CD14-positive monocyte (primary cell): ENCODE data around the gene FAM117B. TPM values are rescaled to one million over a fixed set of nuclear protein-coding genes. Genes with fewer than 3 reads are reported as not detected.

Experiments used
- DNase-seq, 3 donors: peaks; one replicate each; pipeline ENCODE4 v3.0.0-alpha.2; 2011 to 2022
- H2AFZ ChIP-seq: 2 replicates; pipeline ENCODE4 v1.6.0; 2012; ENCODE audit warnings: mild to moderate bottlenecking, low read depth, low read length, inconsistent platforms; ENCODE audit not compliant: insufficient read depth, poor library complexity, severe bottlenecking
- H3K27ac ChIP-seq, 2 donors: 1 replicate in 1 of 2; 2 replicates in 1 of 2; pipeline ENCODE4 v1.5.1; 2012 to 2013; ENCODE audit warnings: low read length in 2 of 2, control low read depth in 1 of 2, inconsistent platforms in 1 of 2, low read depth in 1 of 2, mild to moderate bottlenecking in 1 of 2
- H3K27me3 ChIP-seq, 2 donors: one replicate each; pipeline versions ENCODE4 v1.6.0 to v1.6.1; 2011 to 2013; ENCODE audit warnings: low read length in 2 of 2; ENCODE audit not compliant: control insufficient read depth in 2 of 2, insufficient read depth in 2 of 2
- H3K36me3 ChIP-seq, 2 donors: replicated peaks in 1 of 2; 1 replicate in 1 of 2; 2 replicates in 1 of 2; pipeline versions ENCODE4 v1.5.1 to v1.6.1; 2012 to 2013; ENCODE audit warnings: low read length in 2 of 2, control low read depth in 1 of 2, inconsistent platforms in 1 of 2, mild to moderate bottlenecking in 1 of 2; ENCODE audit not compliant: insufficient read depth in 2 of 2, control insufficient read depth in 1 of 2
- H3K4me1 ChIP-seq, 2 donors: 1 replicate in 1 of 2; 2 replicates in 1 of 2; pipeline versions ENCODE4 v1.5.1 to v1.6.1; 2012 to 2013; ENCODE audit warnings: low read length in 2 of 2, control low read depth in 1 of 2, inconsistent platforms in 1 of 2, mild to moderate bottlenecking in 1 of 2, moderate library complexity in 1 of 2; ENCODE audit not compliant: insufficient read depth in 2 of 2, control insufficient read depth in 1 of 2
- H3K4me2 ChIP-seq: replicated peaks from 2 replicates; pipeline ENCODE3; 2012; ENCODE audit warnings: low read length, moderate library complexity, mild to moderate bottlenecking; ENCODE audit not compliant: poor library complexity, severe bottlenecking; ENCODE audit errors: extremely low read depth
- H3K4me3 ChIP-seq, 3 experiments: fragments of 200-600 bp in 1 of 3; sonication (generic) in 1 of 3; replicated peaks in 1 of 3; 1 replicate in 2 of 3; 2 replicates in 1 of 3; pipeline ENCODE4 v1.5.1; 2011 to 2013; ENCODE audit warnings: low read length in 3 of 3, mild to moderate bottlenecking in 3 of 3, control low read depth in 2 of 3, low read depth in 2 of 3, inconsistent platforms in 1 of 3, moderate library complexity in 1 of 3
- H3K79me2 ChIP-seq: 2 replicates; pipeline ENCODE4 v1.6.0; 2012; ENCODE audit warnings: mild to moderate bottlenecking, control low read depth, inconsistent platforms, low read length, moderate library complexity; ENCODE audit not compliant: insufficient read depth
- H3K9ac ChIP-seq: 2 replicates; pipeline ENCODE4 v1.6.0; 2017; ENCODE audit warnings: low read length, mild to moderate bottlenecking; ENCODE audit not compliant: insufficient read depth, poor library complexity, severe bottlenecking
- H3K9me3 ChIP-seq, 2 donors: replicated peaks in 1 of 2; 1 replicate in 1 of 2; 2 replicates in 1 of 2; pipeline versions ENCODE4 v1.5.1 to v1.6.1; 2012 to 2013; ENCODE audit warnings: low read length in 2 of 2, control low read depth in 1 of 2; ENCODE audit not compliant: control insufficient read depth in 1 of 2, insufficient read depth in 1 of 2
- H4K20me1 ChIP-seq: 2 replicates; pipeline ENCODE4 v1.6.0; 2012; ENCODE audit warnings: mild to moderate bottlenecking, low read length, control low read depth, moderate library complexity; ENCODE audit not compliant: insufficient read depth
- H3K27ac Mint-ChIP-seq, 7 donors: one replicate each; pipeline ENCODE4 v1.8.0; 2020; ENCODE audit warnings: mild to moderate bottlenecking in 7 of 7, mixed read lengths in 7 of 7, moderate library complexity in 6 of 7, inconsistent platforms in 2 of 7
- H3K27me3 Mint-ChIP-seq, 3 donors: one replicate each; pipeline ENCODE4 v1.8.0; 2021 to 2022; ENCODE audit warnings: low read depth in 3 of 3, mild to moderate bottlenecking in 3 of 3, mixed read lengths in 3 of 3, moderate library complexity in 3 of 3, inconsistent platforms in 1 of 3
- H3K36me3 Mint-ChIP-seq, 2 donors: one replicate each; pipeline ENCODE4 v1.8.0; 2020; ENCODE audit warnings: mixed read lengths in 2 of 2, inconsistent platforms in 1 of 2, mild to moderate bottlenecking in 1 of 2
- H3K4me1 Mint-ChIP-seq: one replicate; pipeline ENCODE4 v1.8.0; 2020; ENCODE audit warnings: mild to moderate bottlenecking, mixed read lengths
- H3K4me3 Mint-ChIP-seq, 2 donors: one replicate each; pipeline ENCODE4 v1.8.0; 2020; ENCODE audit warnings: mild to moderate bottlenecking in 2 of 2, mixed read lengths in 2 of 2, moderate library complexity in 1 of 2
- H3K9me3 Mint-ChIP-seq, 7 donors: one replicate each; pipeline ENCODE4 v1.8.0; 2020 to 2022; ENCODE audit warnings: mixed read lengths in 7 of 7, mild to moderate bottlenecking in 6 of 7, moderate library complexity in 6 of 7, inconsistent platforms in 2 of 7
- CTCF ChIP-seq: fragments of 200-600 bp; IDR thresholded peaks from one replicate; pipeline ENCODE4 v1.8.0; 2022; ENCODE audit warnings: antibody characterized with exemption, mild to moderate bottlenecking
- WGBS: methylation state at CpG from one replicate; pipeline ENCODE4 v1.1.5; 2013; ENCODE audit warnings: missing lambda C conversion rate; ENCODE audit not compliant: insufficient coverage; 5-methylcytosine and 5-hydroxymethylcytosine counted together
- intact Hi-C, 2 donors: fragments of 100-400 bp; cut with micrococcal nuclease; formaldehyde crosslinking; loops; one replicate each; pipeline versions ENCODE4 v1.15.0 to v1.15.1; 2023
- polyA plus RNA-seq, 3 donors: library from polyadenylated mRNA; depleted of rRNA in 1 of 3; unstranded in 2 of 3; stranded (reverse) in 1 of 3; fragments of 300-500 nt in 2 of 3; fragments of >200 nt in 1 of 3; fragmentation: Illumina TruSeq in 2 of 3; gene quantifications; 1 replicate in 2 of 3; 2 replicates in 1 of 3; pipeline ENCODE4 v1.2.3, GENCODE V29; 2012 to 2021

The FAM117B gene
- polyA plus RNA-seq, 3 donors, result 4.6 to 5.5 (median 4.6) TPM

- intact Hi-C loops, result no loop called here
- 84% methylated on average over 6 of the region's 9 CpGs for WGBS
- no peak overlapping the region for H3K4me3 Mint-ChIP-seq
- Histone ChIP-seq H2AFZ (no peak overlapping the region), H3K27ac (no peak overlapping the region), H3K4me3 (no peak overlapping the region), H3K4me2 (no peak overlapping the region), H3K9ac (no peak overlapping the region), H3K79me2 (no peaks in the 10 kb centered on the region), H4K20me1 (peaks cover 30% of the 10 kb centered on the region), H3K4me1 (no peaks in the 10 kb centered on the region), H3K27me3 (no peaks in the 10 kb centered on the region), H3K36me3 (peaks cover 0 to 7% of the 10 kb centered on the region in 2 donors), H3K9me3 (peaks cover 13 to 17% of the 10 kb centered on the region in 2 donors)
- no peak for TF ChIP-seq CTCF
- peaks cover 3% of the 10 kb centered on the region for H3K4me1 Mint-ChIP-seq
- peaks cover 11 to 26% (median 18%) of the 10 kb centered on the region in 7 donors for H3K9me3 Mint-ChIP-seq
- DNase-seq, result no peak
- no peak overlapping the region for H3K27ac Mint-ChIP-seq
- H3K27me3 Mint-ChIP-seq, result peaks cover 0 to 2% (median 0%) of the 10 kb centered on the region in 3 donors
- H3K36me3 Mint-ChIP-seq, result peaks cover 2 to 9% of the 10 kb centered on the region in 2 donors
Measured at GRCh38 chr2:202681688-202682205, 47.0 kb downstream of the FAM117B start.

DNA sequence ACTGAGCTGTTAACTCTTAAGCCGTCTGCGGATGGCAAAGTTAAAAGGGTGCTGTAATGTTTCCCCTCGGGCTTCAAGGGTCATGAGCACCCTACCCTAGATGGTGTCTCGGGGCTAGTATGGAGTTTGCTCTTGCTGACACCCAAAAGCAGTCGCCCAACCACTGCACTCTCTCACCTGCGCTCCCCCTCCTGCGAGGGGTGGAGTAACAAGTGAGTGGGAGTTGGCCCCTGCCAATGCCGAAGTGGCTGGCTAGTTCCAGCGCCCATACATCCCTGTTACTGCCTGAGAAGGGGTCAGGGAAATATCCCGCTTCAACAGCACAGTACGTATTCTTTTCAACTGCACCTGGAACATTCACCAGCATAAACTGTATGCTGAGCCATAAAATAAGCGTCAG is 47.5 kb downstream of the FAM117B start:
- Histone ChIP-seq H3K4me2 (no peak overlapping the region), H3K4me1 (no peaks in the 10 kb centered on the region), H3K36me3 (peaks cover 0 to 7% of the 10 kb centered on the region in 2 donors), H3K27ac (no peak overlapping the region), H3K9ac (no peak overlapping the region), H4K20me1 (peaks cover 34% of the 10 kb centered on the region), H2AFZ (no peak overlapping the region), H3K4me3 (no peak overlapping the region), H3K79me2 (no peaks in the 10 kb centered on the region), H3K9me3 (peaks cover 13 to 17% of the 10 kb centered on the region in 2 donors), H3K27me3 (no peaks in the 10 kb centered on the region)
- peaks cover 2% of the 10 kb centered on the region for H3K4me1 Mint-ChIP-seq
- intact Hi-C loops, result no loop called here
- H3K4me3 Mint-ChIP-seq, result no peak overlapping the region
- peaks cover 0 to under 1% (median 0%) of the 10 kb centered on the region in 3 donors for H3K27me3 Mint-ChIP-seq
- 100% methylated on average over 4 of the region's 12 CpGs for WGBS
- H3K9me3 Mint-ChIP-seq, result peaks cover 11 to 26% (median 18%) of the 10 kb centered on the region in 7 donors
- H3K36me3 Mint-ChIP-seq, result peaks cover 2 to 9% of the 10 kb centered on the region in 2 donors
- DNase-seq, result no peak
- no peak overlapping the region for H3K27ac Mint-ChIP-seq
- no peak for TF ChIP-seq CTCF
